PC-3 (cell line): ENCODE results near the gene NANOS3. TPM values are rescaled to one million over a fixed set of nuclear protein-coding genes. Genes with fewer than 3 reads are reported as not detected.
"Not testable (repeated sequence)": the region's sequence is repeated elsewhere in the genome, so short reads cannot be mapped to it uniquely, and the experiment has no call there.

Experiments
- ATAC-seq: fragments of 200-7000 bp; cut with Tn5 transposase; 2 replicates; pipeline ENCODE4 v1.9.1; 2020; ENCODE audit warnings: mild to moderate bottlenecking, moderate library complexity
- BruUV-seq: library from RNA; stranded (reverse); fragments of 400-500 nt; replicated peaks from 2 replicates; lab custom pipeline; 2021; lab: Mats Ljungman, UMichigan
- CTCF ChIA-PET: fragments of 300-600 bp; sonication (Branson Sonifier 250); formaldehyde crosslinking; loops from one replicate; lab custom pipeline; 2022; ENCODE audit warnings: antibody characterized with exemption; lab: Charles Lee
- POLR2A ChIA-PET: fragments of 300-600 bp; sonication (Branson Sonifier 250); formaldehyde crosslinking; loops from one replicate; lab custom pipeline; 2022; ENCODE audit warnings: antibody characterized with exemption; ENCODE audit not compliant: unreplicated experiment; lab: Charles Lee
- DNase-seq: peaks from one replicate; pipeline ENCODE4 v3.0.0-alpha.2; 2015
- H2AFZ ChIP-seq: fragments of 300-600 bp; sonication (generic); 2 replicates; pipeline ENCODE4 v1.6.0; 2016; ENCODE audit warnings: antibody characterized with exemption, low read length
- H3F3A ChIP-seq: fragments of 300-600 bp; sonication (generic); one replicate; pipeline ENCODE4 v1.6.0; 2017; ENCODE audit warnings: antibody characterized with exemption, low read length, control low read depth, mild to moderate bottlenecking; ENCODE audit not compliant: unreplicated experiment
- H3K27ac ChIP-seq: fragments of 300-600 bp; sonication (generic); 2 replicates; pipeline ENCODE4 v1.5.1; 2016; ENCODE audit warnings: mild to moderate bottlenecking, low read length
- H3K27me3 ChIP-seq: fragments of 300-600 bp; sonication (generic); 2 replicates; pipeline ENCODE4 v1.6.1; 2016; ENCODE audit warnings: low read length, mixed read lengths
- H3K36me3 ChIP-seq: fragments of 300-600 bp; sonication (generic); 2 replicates; pipeline ENCODE4 v1.6.1; 2016; ENCODE audit warnings: low read depth, mixed run types, low read length, mixed read lengths
- H3K4me1 ChIP-seq: fragments of 300-600 bp; sonication (generic); 2 replicates; pipeline ENCODE4 v1.5.1; 2016; ENCODE audit warnings: low read length; ENCODE audit not compliant: insufficient read depth
- H3K4me2 ChIP-seq: fragments of 300-600 bp; sonication (generic); 2 replicates; pipeline ENCODE4 v1.6.0; 2016; ENCODE audit warnings: low read length
- H3K4me3 ChIP-seq: fragments of 300-600 bp; sonication (generic); 2 replicates; pipeline ENCODE4 v1.5.1; 2016; ENCODE audit warnings: mild to moderate bottlenecking, low read length, mixed read lengths
- H3K79me2 ChIP-seq: fragments of 300-600 bp; sonication (generic); 2 replicates; pipeline ENCODE4 v1.6.1; 2017; ENCODE audit warnings: low read length, mixed read lengths
- H3K9ac ChIP-seq: fragments of 300-600 bp; sonication (generic); 2 replicates; pipeline ENCODE4 v1.6.0; 2016; ENCODE audit warnings: mild to moderate bottlenecking, low read length
- H3K9me2 ChIP-seq: fragments of 300-600 bp; sonication (generic); replicated peaks from 2 replicates; pipeline ENCODE4 v1.6.1; 2016; ENCODE audit warnings: mixed run types, low read length, mixed read lengths
- H3K9me3 ChIP-seq: fragments of 300-600 bp; sonication (generic); 2 replicates; pipeline ENCODE4 v1.6.1; 2016; ENCODE audit warnings: low read length, mixed read lengths
- H4K20me1 ChIP-seq: fragments of 300-600 bp; sonication (generic); 2 replicates; pipeline ENCODE4 v1.6.1; 2016; ENCODE audit warnings: low read length, mixed read lengths
- EZH2 ChIP-seq: fragments of 300-600 bp; sonication (generic); IDR thresholded peaks from one replicate; pipeline ENCODE4 v1.6.1; 2017; ENCODE audit warnings: antibody characterized with exemption, mild to moderate bottlenecking, low read length; ENCODE audit not compliant: unreplicated experiment
- EZH2phosphoT487 ChIP-seq: fragments of 300-600 bp; sonication (generic); IDR thresholded peaks from 2 replicates; pipeline ENCODE4 v1.6.1; 2018; ENCODE audit warnings: mild to moderate bottlenecking, antibody characterized with exemption, low read length, borderline replicate concordance
- intact Hi-C: fragments of 100-400 bp; cut with micrococcal nuclease; formaldehyde crosslinking; loops from 2 replicates; pipeline ENCODE4 v1.9.0; 2023
- total RNA-seq: library from RNA; depleted of rRNA; stranded (reverse); fragments of >200 nt; gene quantifications from 2 replicates; pipeline ENCODE4 v1.2.3, GENCODE V29; 2014
- TF ChIP-seq, protein P1 (sequence below): fragments of 300-600 bp; sonication (generic); conservative IDR thresholded peaks from 2 replicates; pipeline ENCODE4 v1.5.1; 2017; ENCODE audit warnings: antibody characterized with exemption, low read depth, mild to moderate bottlenecking, low read length

The NANOS3 gene
- total RNA-seq, 1 experiment from 2014 or later, result 1.7 TPM

GRCh38 chr19:13920940-13921747 lies 44.2 kb downstream of the NANOS3 start:
- Histone ChIP-seq H3K4me1 (no peaks in the 10 kb centered on the region), H3K27ac (no peak overlapping the region), H3K4me2 (no peak overlapping the region), H2AFZ (no peak overlapping the region), H3K9ac (no peak overlapping the region), H3K9me2 (no peaks in the 10 kb centered on the region), H3K9me3 (no peaks in the 10 kb centered on the region), H4K20me1 (no peaks in the 10 kb centered on the region), H3K27me3 (no peaks in the 10 kb centered on the region), H3K36me3 (peaks cover 53% of the 10 kb centered on the region), H3F3A (no peaks in the 10 kb centered on the region), H3K79me2 (no peaks in the 10 kb centered on the region), H3K4me3 (no peak overlapping the region)
- no TSS peak for BruUV-seq
- ATAC-seq (peak; percentile 85), DNase-seq (peak; percentile 60)
- TF ChIP-seq EZH2 (no peak), EZH2phosphoT487 (no peak)
- TF ChIP-seq, protein P1, sequence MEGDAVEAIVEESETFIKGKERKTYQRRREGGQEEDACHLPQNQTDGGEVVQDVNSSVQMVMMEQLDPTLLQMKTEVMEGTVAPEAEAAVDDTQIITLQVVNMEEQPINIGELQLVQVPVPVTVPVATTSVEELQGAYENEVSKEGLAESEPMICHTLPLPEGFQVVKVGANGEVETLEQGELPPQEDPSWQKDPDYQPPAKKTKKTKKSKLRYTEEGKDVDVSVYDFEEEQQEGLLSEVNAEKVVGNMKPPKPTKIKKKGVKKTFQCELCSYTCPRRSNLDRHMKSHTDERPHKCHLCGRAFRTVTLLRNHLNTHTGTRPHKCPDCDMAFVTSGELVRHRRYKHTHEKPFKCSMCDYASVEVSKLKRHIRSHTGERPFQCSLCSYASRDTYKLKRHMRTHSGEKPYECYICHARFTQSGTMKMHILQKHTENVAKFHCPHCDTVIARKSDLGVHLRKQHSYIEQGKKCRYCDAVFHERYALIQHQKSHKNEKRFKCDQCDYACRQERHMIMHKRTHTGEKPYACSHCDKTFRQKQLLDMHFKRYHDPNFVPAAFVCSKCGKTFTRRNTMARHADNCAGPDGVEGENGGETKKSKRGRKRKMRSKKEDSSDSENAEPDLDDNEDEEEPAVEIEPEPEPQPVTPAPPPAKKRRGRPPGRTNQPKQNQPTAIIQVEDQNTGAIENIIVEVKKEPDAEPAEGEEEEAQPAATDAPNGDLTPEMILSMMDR, result no peak
- intact Hi-C loops, result no loop called here
- CTCF ChIA-PET, result interaction anchor here (0.6 kb wide), 1 partner anchor 635 kb away, joined by 4 read pairs; no protein-coding TSS in a partner anchor
- POLR2A ChIA-PET, result no interaction called here

GRCh38 chr19:13922118-13922517 lies 45.2 kb downstream of the NANOS3 start:
- H3K9me3 ChIP-seq, CTCF ChIA-PET, H3K4me2 ChIP-seq, H3F3A ChIP-seq, BruUV-seq, DNase-seq, H4K20me1 ChIP-seq, H3K4me3 ChIP-seq, H2AFZ ChIP-seq, H3K9me2 ChIP-seq, H3K27ac ChIP-seq, H3K27me3 ChIP-seq, intact Hi-C loops, H3K4me1 ChIP-seq, POLR2A ChIA-PET, H3K9ac ChIP-seq, H3K79me2 ChIP-seq, ATAC-seq: not testable (repeated sequence)
- peaks cover 58% of the 10 kb centered on the region for H3K36me3 ChIP-seq

GRCh38 chr19:13923194-13923987 lies 46.5 kb downstream of the NANOS3 start:
- no peaks in the 10 kb centered on the region for H3K9me2 ChIP-seq
- DNase-seq (no peak), ATAC-seq (no peak)
- no TSS peak for BruUV-seq
- no peak overlapping the region for H3K9ac ChIP-seq
- POLR2A ChIA-PET, result no interaction called here
- H3K4me3 ChIP-seq, result no peak overlapping the region
- no peaks in the 10 kb centered on the region for H3K27me3 ChIP-seq
- no peak overlapping the region for H3K27ac ChIP-seq
- no peaks in the 10 kb centered on the region for H4K20me1 ChIP-seq
- H3F3A ChIP-seq, result no peaks in the 10 kb centered on the region
- no peak overlapping the region for H2AFZ ChIP-seq
- no peaks in the 10 kb centered on the region for H3K79me2 ChIP-seq
- no peaks in the 10 kb centered on the region for H3K9me3 ChIP-seq
- CTCF ChIA-PET, result no interaction called here
- peaks cover 55% of the 10 kb centered on the region for H3K36me3 ChIP-seq
- H3K4me2 ChIP-seq, result no peak overlapping the region
- TF ChIP-seq, protein P1, result no peak
- no peak for TF ChIP-seq EZH2
- no peak for TF ChIP-seq EZH2phosphoT487
- intact Hi-C loops, result no loop called here
- no peaks in the 10 kb centered on the region for H3K4me1 ChIP-seq
